ENCODE results near the gene ZNF148.

DNA sequence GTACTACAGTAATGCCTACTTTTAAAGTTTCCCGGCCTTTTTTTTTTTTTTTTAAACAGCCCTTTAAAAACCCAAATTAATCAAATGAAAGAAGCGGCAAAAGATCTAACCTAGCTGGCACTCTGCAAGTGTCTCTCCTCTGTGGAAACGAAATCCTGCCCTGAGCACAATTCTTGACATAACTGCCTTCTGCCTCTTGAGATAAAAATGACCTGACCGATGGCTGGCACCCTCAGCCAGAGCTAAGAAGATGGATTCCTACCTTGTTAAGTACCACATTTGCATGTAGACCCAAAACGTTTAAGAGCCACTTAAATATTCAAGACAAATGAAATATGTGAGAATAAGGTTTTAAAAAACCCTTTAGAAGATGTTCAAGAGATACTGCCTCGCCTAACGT, 146.0 kb downstream of the ZNF148 start:
- TF ChIP-seq YY1 (IDR thresholded peaks at IDR 0.05; ENCODE audit: insufficient read depth, insufficient read length) (no peak), ZNF274 (IDR thresholded peaks at IDR 0.05; ENCODE audit: low read depth, low read length) (no peak), SUZ12 (IDR thresholded peaks at IDR 0.05; ENCODE audit: extremely low read depth, insufficient read depth, insufficient read length) (no peak)
